ENCODE results near the gene NXPH4. TPM values are rescaled to one million over a fixed set of nuclear protein-coding genes. Genes with fewer than 3 reads are reported as not detected.

NXPH4 gene
- total RNA-seq, 6 experiments from 2014 or later: 0.87 to 1.5 (median 1.2) TPM; not detected in 3

GRCh38 chr12:57190037-57190436 is 26.6 kb upstream of the NXPH4 start:
- Histone ChIP-seq H3K36me3 (peaks cover 19 to 94% (median 65%) of the 10 kb centered on the region in 4 donors), H3K27ac (no peak overlapping the region), H3K4me1 (no peaks in the 10 kb centered on the region), H3K4me3 (no peak overlapping the region), H3K9me3 (no peaks in the 10 kb centered on the region), H3K27me3 (no peaks in the 10 kb centered on the region)
- DNase-seq (no peak), ATAC-seq (peak in 3 of 4 donors; percentile 12 to 17 (median 13))
- WGBS (ENCODE audit: insufficient coverage, low coverage, low lambda C conversion rate, missing lambda C conversion rate): no CpG with 5 or more reads among the region's 6 CpGs
- no peak for TF ChIP-seq CTCF (IDR thresholded peaks at IDR 0.05)
- no peak for TF ChIP-seq POLR2A (IDR thresholded peaks at IDR 0.05)
- intact Hi-C loops (cut with DNase I): no loop called here

GRCh38 chr12:57190821-57191220 is 25.8 kb upstream of the NXPH4 start:
- intact Hi-C loops (cut with DNase I): no loop called here
- WGBS (ENCODE audit: insufficient coverage, low coverage, low lambda C conversion rate, missing lambda C conversion rate): 91% methylated on average over 7 of the region's 23 CpGs
- no peak for DNase-seq

GRCh38 chr12:57191410-57191809 is 25.2 kb upstream of the NXPH4 start:
- Histone ChIP-seq H3K36me3 (peaks cover 19 to 94% (median 68%) of the 10 kb centered on the region in 4 donors), H3K4me3 (no peak overlapping the region), H3K9me3 (no peaks in the 10 kb centered on the region), H3K4me1 (no peaks in the 10 kb centered on the region), H3K27me3 (no peaks in the 10 kb centered on the region), H3K27ac (no peak overlapping the region)
- ATAC-seq (peak in 1 of 4 donors; percentile 5), DNase-seq (no peak)
- WGBS (ENCODE audit: insufficient coverage, low coverage, low lambda C conversion rate, missing lambda C conversion rate): 60% methylated on average over 1 of the region's 11 CpGs
- TF ChIP-seq POLR2A (IDR thresholded peaks at IDR 0.05) (no peak), CTCF (IDR thresholded peaks at IDR 0.05) (no peak)
- intact Hi-C loops (cut with DNase I): no loop called here

More at GRCh38 chr12:57190821-57191220, 25.8 kb upstream of the NXPH4 start:
- Histone ChIP-seq H3K27ac (no peak overlapping the region), H3K4me3 (no peak overlapping the region), H3K36me3 (peaks cover 19 to 94% (median 68%) of the 10 kb centered on the region in 4 donors), H3K9me3 (no peaks in the 10 kb centered on the region), H3K4me1 (no peaks in the 10 kb centered on the region), H3K27me3 (no peaks in the 10 kb centered on the region)
- no peak for TF ChIP-seq CTCF (IDR thresholded peaks at IDR 0.05)
- TF ChIP-seq POLR2A (IDR thresholded peaks at IDR 0.05): no peak
- peak in 1 of 4 donors; percentile 3 for ATAC-seq

GRCh38 chr12:57192920-57193319 is 23.7 kb upstream of the NXPH4 start:
- Histone ChIP-seq H3K36me3 (peaks cover 12 to 94% (median 68%) of the 10 kb centered on the region in 4 donors), H3K4me1 (no peaks in the 10 kb centered on the region), H3K27ac (no peak overlapping the region), H3K9me3 (no peaks in the 10 kb centered on the region), H3K27me3 (no peaks in the 10 kb centered on the region), H3K4me3 (no peak overlapping the region)
- intact Hi-C loops (cut with DNase I): no loop called here
- ATAC-seq: no peak
- no peak for DNase-seq
- WGBS (ENCODE audit: insufficient coverage, low coverage, low lambda C conversion rate, missing lambda C conversion rate): no CpG with 5 or more reads among the region's 16 CpGs
- TF ChIP-seq POLR2A (IDR thresholded peaks at IDR 0.05) (no peak), CTCF (IDR thresholded peaks at IDR 0.05) (no peak)

All from right lobe of liver (tissue), 6 donors.